ENCODE measurements around the gene TMEM61.
"Not testable (repeated sequence)": the region's sequence is repeated elsewhere in the genome, so short reads cannot be mapped to it uniquely, and the experiment has no call there.

TMEM61 gene

DNA sequence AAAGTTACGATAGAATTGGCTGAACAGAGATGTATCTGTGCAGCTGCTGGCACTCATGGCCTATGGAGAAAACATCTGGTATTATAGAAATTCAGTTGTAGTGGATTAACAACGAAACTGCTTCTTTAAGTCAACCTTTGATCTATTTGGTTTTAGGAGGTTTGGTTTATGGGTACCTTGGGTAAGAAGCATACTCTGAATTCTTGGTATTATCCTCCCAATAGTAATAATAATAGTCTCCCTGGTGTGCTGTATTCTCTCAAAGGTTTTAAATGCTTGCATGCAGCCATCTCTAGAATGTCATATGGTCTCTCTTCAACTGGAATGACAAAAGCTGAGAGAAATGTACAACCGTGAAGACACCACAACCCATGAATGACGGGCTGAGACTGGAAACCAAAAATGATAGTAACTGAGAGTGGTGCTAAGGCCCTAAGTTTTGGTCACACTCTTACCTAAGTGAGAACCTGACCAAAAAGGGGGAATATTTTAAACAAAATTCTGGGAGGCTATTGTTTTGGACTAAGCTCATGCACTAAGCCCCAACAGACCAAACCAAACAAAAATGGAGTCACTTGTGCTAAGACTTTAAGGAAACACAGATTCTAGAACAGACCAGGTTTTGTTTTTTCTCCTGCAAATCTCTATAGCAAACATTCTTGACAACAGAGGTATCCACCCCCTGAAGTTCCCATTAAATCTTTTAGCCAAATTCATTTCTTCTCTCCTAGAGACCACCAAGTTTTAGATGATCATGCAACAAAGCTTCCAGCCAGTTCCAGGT is 17.6 kb upstream of the TMEM61 start:
- DNase-seq (ENCODE audit: low read depth in 2 of 2) = no peak

DNA sequence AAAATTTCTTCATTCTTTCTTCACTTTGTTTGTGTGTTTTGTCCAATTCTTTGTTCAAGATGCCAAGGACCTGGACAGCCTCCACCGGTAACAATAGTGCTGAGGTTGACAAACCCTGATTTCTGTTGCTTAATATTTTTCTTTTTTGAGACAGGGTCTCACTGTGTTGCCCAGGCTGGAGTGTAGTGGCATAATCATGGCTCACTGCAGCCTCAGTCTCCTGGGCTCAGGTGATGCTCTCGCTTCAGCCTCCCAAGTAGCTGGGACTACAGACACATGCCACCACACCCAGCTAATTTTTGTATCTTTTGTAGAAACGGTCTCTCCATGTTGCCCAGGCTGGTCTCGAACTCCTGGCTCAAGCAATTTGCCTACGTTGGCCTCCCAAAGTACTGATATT is 16.6 kb upstream of the TMEM61 start:
- DNase-seq (ENCODE audit: low read depth in 2 of 2) = not testable (repeated sequence)

DNA sequence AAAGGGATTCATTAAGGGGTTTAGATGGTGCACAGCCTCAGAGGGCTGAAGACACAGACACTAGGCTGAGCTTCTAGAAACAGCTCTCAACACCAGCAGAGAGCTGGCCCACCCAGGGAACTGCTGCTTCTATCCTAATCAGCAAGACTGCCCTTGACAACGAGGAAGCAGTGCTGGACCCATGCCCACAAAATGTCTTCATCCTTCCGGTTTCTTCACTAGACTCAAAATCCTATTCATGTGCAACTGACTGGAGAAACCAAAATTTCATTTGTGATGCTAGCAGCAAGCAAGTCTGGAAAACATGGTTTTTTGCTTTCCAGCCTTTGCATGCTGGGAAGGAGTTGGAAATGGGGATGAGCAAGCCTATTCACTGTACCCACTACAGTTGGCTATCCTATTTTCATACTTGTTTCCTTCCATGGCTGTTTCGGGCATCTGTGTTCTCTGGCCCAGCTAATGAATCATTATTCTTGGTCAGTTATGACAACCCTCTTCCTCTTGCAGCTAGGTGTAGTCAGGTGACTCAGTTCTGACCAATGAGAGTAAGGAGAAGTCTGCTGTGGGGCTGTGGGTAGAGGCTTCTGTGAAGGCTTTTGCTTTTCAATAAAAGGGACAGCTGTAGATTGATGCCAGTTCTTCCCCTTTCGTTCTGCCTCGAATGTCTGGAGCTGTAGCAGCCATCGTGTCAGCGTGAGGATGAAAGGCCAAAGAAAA is 14.6 kb upstream of the TMEM61 start:
- no peak for DNase-seq (ENCODE audit: low read depth in 2 of 2)

GRCh38 chr1:54967372-54967771 is 13.1 kb upstream of the TMEM61 start:
- no peak for DNase-seq (ENCODE audit: low read depth in 2 of 2)

DNA sequence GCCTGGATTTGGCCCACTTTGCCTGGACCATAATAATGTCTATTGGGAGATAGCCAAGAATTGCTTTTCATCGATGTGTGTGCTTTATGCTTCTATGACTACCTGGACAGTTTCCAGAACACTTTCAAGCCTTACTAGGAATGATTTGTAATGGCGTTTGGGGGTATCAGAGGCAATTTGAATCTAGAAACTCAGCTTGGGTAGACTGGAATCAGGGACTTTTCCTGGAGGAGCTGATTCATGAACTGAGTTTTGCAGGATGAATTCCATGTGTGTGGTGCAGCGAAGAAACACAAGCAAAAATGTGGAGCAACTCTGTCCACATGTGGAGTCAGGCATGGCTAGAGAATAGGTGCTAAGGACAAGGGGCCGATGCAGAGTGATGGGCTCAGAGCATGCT is 11.9 kb upstream of the TMEM61 start:
- no peak for DNase-seq (ENCODE audit: low read depth in 2 of 2)

DNA sequence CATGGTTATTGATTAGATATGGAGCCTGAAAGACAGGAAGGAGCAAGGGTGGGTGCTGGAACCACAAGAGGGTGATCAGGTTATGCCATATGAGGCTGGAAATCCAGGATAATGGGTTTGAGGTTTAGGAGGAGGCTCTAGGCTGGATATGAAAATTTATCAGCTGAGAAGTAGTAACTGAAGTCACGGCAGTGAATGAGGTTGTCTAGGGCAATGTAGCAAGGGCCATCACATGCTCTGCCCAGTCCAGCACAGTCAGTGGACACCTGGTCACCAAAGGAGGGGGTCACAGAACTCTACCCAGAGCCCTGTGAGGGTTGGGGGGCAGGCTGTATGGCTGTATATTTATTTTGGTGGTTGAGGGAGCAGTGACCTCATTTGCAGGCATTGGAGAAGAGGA is 10.5 kb upstream of the TMEM61 start:
- no peak for DNase-seq (ENCODE audit: low read depth in 2 of 2)

- DNase-seq (ENCODE audit: low read depth in 2 of 2) = no peak
Measured at GRCh38 chr1:54970901-54971300, 9.5 kb upstream of the TMEM61 start.

- no peak for DNase-seq (ENCODE audit: low read depth in 2 of 2)
Measured at GRCh38 chr1:54971317-54971791, 9.1 kb upstream of the TMEM61 start.

GRCh38 chr1:54972436-54972835 is 8.0 kb upstream of the TMEM61 start:
- DNase-seq (ENCODE audit: low read depth in 2 of 2) = no peak

GRCh38 chr1:54973205-54973921 is 7.1 kb upstream of the TMEM61 start:
- DNase-seq (ENCODE audit: low read depth in 2 of 2) = no peak

- DNase-seq (ENCODE audit: low read depth in 2 of 2) = no peak
Measured at GRCh38 chr1:54975356-54976108, 4.9 kb upstream of the TMEM61 start.

DNA sequence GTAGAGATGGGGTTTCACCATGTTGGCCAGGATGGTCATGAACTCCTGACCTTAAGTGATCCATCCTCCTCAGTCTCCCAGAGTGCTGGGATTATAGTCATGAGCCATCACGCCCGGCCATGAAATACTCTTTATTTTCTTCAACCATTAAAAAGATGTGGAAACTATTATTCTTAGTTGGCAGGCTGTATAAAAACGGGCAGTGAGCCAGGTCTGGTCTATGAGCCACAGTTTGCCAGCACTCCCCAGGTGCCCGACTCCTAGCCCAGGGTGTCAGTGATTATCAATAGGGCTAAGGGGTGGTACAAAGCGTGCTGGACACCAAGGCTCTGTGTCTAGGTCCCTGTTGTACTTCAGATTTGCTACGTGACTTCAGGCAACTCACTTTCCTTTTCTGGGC is 3.7 kb upstream of the TMEM61 start:
- no peak for DNase-seq (ENCODE audit: low read depth in 2 of 2)

- DNase-seq (ENCODE audit: low read depth in 2 of 2) = no peak
Measured at GRCh38 chr1:54977533-54978297, 2.7 kb upstream of the TMEM61 start.

DNA sequence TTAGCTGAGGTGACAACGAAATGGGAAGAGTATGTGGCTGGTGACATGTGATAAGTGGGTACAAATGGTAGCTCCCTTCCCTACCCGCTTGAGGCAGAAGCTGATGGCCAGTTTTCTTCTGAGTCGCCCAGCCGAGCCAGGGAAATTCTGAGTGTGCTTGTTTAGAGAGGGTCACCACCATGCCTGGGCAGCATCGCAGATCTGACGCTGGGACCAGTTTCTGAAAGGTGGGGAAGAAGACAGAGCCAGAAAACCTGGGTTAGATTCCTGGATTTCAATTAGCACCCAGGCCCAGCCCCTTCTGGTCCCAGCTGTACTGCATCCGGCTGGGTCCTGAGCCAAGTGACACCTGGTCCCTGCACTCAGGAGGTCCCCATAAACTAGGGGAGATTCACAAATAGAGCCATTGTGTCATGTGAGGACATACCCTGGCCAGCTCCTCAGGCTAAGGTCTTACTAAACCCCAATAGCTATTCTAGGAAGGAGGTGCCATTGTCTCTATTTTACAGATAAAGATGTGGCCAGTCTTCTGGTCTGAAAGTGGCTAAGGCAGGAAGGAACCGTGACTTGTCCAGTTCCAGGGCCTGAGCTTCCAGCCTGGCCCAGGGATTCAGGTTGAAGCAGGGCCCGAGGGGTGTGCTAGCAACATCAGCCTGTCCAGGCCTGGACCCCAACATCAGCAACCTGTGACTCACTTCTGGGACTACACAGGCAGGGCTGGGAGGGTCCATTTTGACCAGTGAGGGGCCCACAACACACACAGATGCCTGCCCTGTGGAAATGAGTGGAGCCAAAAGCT is 1.7 kb upstream of the TMEM61 start:
- DNase-seq (ENCODE audit: low read depth in 2 of 2) = no peak

GRCh38 chr1:54979327-54979891 is 1.0 kb upstream of the TMEM61 start:
- DNase-seq (ENCODE audit: low read depth in 2 of 2) = no peak

DNA sequence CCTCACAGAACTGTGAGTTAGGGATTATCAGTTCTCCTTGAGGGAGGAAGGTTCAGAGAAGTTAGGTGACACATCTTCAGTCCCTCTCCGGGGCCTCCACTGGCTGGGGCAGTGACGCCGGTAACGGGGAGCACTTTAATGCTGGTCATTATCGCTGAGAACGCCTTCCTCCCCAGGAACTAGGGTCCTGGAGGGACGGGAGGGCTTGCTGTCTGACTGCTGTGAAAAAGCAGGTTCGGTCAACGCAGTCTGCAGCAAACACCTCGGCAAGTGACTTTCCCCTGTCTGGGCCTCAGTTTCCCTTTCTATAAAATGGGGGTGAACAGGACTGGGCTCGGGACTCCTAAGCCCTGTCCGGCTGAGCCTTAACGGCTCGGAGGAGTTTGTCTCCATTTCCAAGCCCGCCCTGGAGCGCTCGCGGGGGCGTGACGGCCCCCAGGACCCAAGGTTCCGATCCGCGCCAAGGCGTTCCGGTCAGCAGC is 341 bp upstream of the TMEM61 start:
- DNase-seq (ENCODE audit: low read depth in 2 of 2) = no peak

GRCh38 chr1:54981466-54981865 is 1.0 kb downstream of the TMEM61 start:
- no peak for DNase-seq (ENCODE audit: low read depth in 2 of 2)

DNA sequence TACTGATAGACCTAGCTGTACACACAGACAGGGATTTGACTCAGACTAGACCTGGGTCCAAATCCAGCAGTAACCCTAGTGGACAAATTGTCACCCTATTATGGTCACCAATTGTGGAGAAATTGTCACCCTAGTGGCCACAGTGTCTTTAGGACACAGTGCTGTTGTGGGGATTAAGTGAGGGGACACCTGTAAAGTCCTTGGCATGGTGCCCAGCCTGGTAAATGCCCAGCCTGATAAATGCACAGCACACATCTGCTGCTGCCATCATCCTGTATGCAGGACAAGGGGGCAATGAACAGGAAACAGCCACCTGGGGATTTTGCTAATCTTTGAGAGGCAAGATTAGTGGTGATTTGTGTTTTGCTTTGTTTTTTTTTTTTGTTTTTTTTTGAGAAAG is 2.3 kb downstream of the TMEM61 start:
- DNase-seq (ENCODE audit: low read depth in 2 of 2) = no peak

- DNase-seq (ENCODE audit: low read depth in 2 of 2) = no peak
Measured at GRCh38 chr1:54984131-54984842, 3.9 kb downstream of the TMEM61 start.
